Measurements from ENCODE around the gene CISTR.
"Not testable (repeated sequence)": the region's sequence is repeated elsewhere in the genome, so short reads cannot be mapped to it uniquely, and the experiment has no call there.

Gene CISTR

DNA sequence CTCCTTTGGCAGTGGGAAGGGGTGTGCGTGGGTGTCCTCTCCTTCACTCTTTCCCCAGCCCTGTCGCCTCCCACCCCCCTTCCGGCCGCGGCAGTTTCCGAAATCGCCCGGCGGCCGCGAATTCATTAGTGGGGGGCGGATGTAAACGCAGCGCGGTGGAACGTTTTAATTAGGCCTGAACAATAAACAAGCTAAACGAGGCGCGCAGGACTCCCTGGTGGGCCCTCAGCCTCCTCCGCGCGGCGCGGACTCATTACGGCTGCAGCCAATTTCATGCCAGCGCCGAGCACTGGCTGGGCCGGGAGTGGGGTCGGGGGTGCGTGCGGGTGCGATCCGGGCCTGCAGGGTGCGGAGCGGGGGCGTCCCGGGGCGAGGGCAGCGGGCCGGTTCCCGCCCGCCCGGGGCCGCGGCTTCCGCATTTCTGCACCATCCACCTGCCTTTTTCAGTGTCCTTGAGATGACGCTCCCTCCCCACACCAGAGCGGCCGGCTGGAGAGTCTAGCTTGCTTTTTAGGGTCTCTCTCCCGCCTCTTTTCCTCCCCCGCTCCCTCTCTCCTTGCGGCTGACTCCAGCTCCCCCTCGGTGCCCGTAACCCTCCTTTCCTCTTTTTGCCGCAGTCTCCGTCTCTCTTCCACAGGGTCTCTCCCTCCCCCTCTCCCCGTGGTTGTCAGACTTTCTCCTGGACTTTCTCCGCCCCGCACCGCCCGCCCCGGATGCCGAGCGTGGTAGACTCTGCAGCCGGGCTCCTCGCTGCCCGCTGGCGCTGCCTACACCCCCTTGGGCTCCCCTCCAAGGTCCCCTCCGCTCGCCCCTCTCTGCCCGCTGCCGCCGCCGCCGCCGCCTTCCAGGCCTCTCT lies at the start of gene CISTR:
TSS of gene CISTR (minus strand) at position 644 of the 856 bp plus-strand sequence.
- DNase-seq (ENCODE audit: low read depth in 2 of 2) = no peak

DNA sequence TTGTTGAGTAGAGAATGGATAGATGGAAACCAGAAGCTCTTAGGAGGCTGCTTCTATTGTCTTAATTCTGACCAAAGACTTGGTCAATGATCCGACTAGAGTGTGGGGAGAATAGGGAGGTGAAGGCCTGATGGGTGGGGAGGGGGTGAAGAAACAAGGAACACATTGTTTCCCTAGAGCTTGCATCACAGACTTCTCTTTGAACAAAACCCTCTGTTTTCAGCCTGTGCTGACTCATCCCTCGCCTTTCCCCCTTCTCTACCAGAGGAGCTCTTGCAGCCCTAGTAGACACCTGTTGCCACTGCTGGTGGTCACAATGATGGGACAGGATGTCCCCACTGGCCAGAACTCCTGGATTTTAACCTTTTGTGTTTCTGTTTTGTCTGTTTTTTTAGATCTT lies 46.8 kb upstream of the CISTR start:
- DNase-seq (ENCODE audit: low read depth in 2 of 2) = no peak

DNA sequence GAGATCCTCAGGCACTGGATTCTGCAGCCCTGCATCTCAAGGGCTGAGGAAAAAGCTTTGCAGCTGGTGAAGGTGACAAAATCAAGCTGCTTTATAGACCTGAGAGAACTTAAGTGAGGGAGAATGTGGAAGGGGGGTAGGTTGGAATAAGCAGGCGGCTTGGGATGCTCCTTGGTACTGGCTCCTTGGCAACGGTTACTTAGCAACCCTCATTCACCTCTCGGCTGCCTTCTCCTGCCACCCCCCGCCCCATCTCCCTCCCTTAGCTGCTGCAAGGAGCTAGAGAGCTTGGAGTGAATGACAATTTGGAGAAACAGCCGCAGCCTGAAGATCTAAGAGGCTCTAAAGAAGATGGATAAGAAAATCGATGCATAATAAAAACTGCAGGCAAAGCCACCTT lies 44.1 kb upstream of the CISTR start:
- DNase-seq (ENCODE audit: low read depth in 2 of 2) = no peak

DNA sequence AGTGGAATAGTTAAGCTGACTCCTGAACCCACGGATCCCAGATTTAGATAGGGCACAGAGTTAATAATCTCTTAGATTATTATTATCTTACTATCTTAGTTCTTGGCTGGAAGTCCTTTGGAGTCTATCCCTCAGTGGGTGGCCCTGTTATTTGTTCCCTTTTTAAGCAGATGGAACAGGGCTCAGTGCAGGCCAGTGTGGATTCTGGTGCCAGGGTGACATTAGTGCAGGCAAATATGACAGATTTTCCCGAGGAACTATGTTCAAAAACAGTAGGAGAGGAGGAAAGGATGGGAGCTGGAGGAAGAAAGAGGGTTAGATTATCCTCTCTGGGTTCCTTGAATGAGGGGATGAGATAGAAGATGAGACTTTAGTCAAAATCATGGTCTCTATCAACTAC lies 41.4 kb upstream of the CISTR start:
- no peak for DNase-seq (ENCODE audit: low read depth in 2 of 2)

DNA sequence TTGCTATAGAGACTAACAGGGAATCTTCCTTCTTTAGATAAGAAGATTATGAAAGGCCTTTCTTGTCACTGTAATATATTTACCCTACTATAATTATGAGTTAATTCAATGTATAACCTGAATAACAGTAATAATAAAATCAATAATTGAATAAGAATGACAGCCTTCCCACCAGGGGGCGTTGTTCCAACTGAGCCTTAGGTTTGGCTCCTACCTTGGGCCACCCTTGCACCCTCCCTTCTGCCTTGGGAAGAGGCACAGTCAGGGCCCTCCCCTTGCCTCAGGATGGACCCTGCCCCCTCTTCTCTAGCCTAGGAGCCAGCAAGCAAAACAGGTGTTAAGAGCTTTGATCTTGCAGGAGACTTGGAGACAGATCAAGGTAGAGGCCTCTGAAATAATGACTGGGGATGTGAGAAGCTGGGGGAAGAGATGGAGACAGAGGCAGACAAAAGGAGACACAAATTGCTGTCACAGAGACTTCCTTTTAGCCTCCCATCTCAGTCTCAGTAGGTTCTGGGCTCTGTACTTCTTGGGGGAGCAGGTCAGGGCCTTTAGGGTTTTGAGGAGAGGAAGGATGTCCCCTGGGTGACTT lies 40.1 kb upstream of the CISTR start:
- DNase-seq (ENCODE audit: low read depth in 2 of 2) = no peak

DNA sequence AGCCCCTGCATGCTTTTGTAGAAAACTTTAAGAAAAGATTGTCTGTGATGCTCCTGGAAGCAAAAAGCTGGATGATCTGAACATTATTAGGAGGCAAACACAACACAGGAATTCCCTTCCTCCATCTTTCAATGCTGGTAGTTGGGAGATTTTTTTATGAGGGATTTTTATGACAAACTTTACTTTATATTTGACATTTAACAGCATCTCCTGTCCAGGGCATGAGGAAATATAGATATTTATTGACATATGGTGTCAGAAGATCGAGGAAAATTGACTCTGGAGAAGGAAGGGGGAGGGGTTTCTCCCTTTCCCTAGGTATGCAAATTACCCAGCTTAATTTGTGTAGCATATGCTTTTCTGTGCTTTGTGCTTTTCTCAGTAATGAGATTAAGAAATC lies 37.8 kb upstream of the CISTR start:
- DNase-seq (ENCODE audit: low read depth in 2 of 2) = no peak

DNA sequence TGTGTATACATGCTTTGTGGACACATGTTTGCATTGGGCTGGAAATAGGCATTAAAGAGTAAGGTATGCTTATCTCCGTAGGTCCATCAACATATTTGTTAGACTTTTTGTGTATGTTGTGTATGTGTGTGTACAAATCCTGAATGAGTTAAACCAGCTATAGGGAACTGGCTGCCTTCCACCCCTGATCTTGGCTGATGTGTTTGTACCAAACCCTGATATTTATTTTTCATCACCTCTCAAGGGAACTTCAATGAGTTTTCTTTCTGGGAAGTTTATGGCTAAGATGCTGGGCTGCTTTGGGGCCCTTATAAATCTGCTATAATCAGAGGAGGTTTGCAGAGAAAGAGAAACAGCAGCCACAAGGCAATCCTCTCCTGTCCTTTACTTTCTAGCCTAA lies 37.1 kb upstream of the CISTR start:
- no peak for DNase-seq (ENCODE audit: low read depth in 2 of 2)

DNA sequence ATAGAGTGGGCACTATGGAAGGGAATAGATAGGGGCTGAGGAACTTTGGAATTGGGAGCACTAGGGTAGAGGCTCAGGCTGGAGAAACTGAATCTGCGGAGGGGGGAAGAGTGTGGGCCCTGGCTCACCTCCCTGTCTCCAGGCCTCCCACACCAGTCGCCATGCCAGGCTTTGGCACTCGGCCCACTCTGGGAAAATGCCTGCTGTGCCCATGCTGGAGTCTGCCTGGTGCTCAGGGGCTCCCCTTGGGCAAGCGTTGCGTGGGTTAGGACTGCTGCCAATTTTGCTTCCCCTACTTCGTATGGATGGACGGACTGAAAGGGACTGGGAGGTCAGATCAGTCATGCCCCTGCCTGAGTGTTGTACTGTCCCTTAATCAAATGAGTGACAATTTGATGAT lies 34.6 kb upstream of the CISTR start:
- DNase-seq (ENCODE audit: low read depth in 2 of 2) = no peak

DNA sequence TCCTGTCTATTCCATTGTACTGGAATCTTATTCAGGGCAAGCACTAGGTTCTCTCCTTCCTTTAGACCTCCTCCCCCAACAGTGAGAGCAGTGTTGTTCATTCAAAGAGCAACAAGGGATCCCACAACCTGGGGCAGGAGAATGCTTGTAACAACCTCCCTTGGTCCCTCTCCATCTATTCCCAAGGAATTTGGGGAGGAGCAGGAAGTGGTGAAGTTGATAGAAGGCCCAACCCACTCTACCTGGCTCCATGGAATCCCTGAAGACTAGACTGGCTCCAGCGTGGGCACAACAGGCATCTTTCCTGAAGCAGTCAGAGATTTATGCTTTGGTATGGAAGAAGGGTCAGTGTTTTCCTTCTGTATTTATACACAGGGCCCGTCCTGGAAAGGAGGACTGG lies 33.4 kb upstream of the CISTR start:
- no peak for DNase-seq (ENCODE audit: low read depth in 2 of 2)

DNA sequence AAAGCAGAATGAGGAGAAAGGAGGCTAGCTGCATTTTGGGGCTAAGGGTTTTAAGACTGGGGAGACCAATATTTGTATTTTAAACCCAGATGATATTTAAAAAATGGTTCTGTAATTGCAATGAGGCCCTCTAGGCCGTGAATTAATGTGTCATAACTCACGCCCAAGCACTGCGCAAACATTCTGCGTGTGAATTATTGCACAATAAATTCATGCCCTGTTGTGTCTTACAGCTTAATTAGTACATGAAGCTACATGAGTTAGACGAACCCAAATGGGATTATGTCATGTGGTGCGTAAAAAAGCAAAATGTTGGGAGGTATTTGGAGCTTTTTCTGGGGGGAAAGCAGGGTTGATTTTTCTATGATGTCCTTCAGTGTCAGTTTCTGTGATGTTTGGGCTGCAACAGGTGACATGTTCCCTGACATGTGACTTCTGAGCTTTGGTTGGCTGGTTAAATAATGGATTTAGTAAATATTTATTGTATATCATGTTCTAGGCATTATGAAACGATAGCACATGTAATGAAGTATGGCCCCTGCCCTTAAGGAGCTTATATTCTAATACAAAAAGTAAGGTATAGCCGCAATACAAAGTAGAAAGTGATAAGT lies 30.4 kb upstream of the CISTR start:
- no peak for DNase-seq (ENCODE audit: low read depth in 2 of 2)

DNA sequence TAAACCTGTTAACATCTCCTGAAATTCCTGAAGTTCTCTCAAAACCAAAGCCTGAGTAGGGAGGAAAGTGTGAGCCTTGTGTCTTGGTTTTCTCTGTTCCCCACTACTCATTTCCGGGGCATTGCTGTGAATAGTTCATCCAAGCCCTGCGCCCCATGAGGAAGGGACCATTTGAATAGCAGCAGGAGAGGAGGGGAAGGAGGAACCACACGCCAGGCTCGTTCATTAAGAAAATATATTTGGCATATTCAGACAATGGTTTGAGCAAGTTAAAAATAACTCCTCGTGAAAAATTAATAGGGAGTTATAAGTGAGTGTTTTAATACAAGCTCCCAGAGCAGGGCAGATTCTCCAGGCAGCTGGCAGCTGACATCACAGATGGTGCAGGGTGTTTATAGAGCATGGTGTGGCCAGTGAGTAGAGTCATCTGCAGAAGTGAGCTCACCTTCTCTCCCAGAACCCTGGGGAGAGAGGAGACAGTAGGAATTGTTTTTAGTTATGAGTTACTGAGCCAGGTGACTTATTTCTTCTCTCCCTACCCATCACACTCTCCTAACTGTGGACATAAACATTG lies 29.5 kb upstream of the CISTR start:
- DNase-seq (ENCODE audit: low read depth in 2 of 2) = no peak

DNA sequence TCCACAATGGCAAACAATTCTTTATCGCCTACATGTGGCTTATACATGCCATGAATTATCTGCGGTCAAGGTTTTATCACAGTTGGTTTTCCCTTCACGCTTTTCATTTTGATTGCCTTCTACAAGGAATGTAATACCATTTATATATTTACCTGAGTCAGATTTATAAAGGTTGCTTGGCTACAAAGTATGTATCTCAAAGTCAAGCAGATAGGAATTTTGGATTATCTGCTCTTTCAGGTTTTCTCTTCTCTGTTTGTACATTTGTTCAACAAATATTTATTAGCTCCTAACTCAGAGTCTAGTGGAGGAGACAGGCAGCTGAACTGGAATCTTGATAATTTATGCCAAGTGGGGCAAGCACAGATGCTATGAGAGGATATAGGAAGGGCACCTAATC lies 28.5 kb upstream of the CISTR start:
- no peak for DNase-seq (ENCODE audit: low read depth in 2 of 2)

DNA sequence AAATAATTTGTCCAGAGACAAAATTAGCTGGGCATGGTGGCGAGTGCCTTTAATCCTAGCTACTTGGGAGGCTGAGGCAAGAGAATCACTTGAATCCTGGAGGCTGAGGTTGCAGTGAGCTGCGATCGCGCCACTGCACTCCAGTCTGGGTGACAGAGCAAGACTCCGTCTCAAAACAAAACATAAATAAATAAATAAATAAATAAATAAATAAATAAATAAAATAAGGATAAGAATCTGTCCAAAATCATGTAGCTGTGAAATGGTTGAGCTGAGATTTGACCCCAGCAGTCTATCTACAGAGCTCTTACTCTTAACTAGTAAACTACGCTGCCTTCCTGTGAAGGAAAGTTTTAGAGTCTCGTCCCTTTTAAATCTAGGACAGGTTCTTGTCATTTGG lies 27.9 kb upstream of the CISTR start:
- not testable (repeated sequence) for DNase-seq (ENCODE audit: low read depth in 2 of 2)

DNA sequence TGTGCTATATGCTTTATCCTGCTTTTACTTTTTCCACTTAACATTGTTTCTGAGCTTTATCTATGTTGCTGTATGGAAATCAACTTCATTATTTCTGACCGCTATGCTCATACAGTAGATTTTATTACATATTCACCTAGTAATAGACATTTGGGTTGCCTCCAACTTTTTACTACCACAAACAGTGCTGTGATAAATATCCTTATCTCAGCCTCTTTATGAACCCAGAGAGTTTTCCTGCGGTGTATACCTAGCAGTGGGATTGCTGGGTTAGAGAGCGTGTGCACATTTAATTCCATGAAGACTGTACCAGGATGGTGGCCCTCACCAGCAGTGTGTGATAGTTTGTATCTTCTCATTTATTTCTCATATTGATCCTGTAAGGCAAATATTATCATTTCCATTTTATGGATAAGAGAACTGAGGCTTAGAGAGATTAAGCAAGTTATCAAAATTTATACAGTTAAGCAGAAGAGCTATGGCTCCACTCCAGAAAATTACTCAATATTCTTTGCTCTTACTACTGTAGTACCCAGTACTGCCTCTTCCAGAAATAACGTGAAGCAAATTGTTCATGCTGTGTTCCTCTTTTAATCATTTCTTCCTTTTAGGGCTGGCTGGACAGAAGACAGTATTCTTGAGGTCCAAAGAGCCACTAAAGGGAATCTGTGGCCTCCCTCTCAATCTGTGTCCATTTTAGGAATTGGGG lies 26.3 kb upstream of the CISTR start:
- no peak for DNase-seq (ENCODE audit: low read depth in 2 of 2)

DNA sequence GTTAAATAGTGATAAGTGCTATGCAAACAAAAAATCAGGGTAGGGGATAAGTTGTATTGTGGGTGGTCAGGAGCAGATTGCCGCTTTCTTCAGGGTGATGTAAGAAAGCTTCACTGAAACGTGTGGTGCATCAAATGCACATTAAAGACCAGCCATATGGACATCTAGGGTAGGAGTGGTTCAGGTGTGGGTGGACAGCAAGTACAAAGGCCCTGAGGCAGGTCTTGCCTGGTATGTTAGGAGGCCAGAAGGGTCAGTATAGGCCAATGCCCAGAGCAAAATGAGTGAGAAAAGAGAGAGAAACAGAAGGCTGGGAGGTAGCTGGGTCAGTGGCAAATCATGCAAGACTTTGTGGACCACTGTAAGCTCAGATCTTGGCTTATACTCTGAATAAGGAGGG lies 25.6 kb upstream of the CISTR start:
- no peak for DNase-seq (ENCODE audit: low read depth in 2 of 2)

DNA sequence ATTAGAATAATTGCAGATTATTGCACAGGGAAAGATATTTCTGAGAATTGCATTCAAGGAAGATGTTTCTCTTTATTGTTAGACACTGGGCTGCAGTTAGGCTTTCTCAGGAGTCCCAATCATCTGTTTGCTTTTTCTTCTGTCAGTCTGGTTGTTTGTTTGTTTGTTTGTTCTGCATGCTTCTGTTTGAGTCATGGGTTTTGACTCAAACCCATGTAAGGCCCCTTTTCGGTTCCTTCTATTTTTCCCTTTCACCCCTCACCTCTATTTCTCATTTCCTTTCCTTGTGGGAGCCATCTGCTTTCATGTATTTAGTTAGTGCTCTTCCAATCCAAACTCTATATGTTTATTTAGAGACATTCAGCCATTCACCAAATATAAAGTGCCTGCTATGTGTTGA lies 25.1 kb upstream of the CISTR start:
- DNase-seq (ENCODE audit: low read depth in 2 of 2) = no peak

DNA sequence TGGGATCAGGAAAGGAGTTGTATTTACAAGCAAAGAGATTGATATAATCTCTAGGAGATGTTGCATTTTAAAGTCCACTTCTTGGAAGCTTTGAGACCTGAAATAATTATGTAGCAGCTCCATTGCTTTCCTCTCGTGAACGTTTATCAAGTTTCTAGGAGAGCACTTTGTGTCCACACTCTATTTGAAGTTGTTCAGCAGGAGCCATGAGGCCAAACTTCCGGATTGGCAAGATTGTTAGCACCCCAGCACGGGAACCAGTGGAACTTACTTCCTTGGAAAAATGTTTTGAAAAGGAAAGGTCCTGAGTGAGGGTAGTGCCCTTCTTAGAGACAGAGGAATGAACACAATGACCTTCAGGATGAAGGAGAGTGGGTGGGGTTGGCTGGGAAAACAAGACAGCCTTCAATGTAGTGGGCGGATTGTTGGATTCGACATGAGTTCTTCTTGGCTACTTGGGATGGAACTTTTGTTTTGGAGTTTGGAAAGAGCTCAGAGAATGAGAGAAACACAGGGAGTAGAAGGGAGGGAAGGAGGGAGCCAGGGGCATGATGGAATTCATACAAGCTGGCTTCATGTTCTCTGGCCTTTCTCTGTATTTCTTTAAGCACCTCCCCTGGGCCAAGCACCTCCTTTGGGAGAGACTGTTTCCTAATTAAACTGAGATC lies 23.8 kb upstream of the CISTR start:
- no peak for DNase-seq (ENCODE audit: low read depth in 2 of 2)

DNA sequence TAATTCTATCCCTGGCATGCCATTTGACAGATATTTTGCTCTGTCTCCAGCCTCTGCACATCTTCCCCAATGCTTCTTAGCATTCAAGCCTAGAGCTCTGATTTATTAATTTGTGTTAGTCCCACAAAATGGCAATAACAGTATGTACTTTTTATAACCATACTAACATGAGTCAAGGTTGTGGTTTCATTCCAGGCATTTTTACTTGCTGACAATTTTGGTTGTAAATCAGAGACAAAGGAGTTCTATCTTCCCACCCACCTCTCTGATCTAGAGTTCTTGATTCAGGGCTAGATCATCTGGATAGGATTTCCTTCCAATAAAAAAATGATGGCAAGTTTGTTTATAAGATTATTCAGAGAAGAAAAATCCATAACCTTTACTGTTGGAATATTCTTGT lies 18.5 kb upstream of the CISTR start:
- peak; percentile 91 to 93 for DNase-seq (ENCODE audit: low read depth in 2 of 2)

DNA sequence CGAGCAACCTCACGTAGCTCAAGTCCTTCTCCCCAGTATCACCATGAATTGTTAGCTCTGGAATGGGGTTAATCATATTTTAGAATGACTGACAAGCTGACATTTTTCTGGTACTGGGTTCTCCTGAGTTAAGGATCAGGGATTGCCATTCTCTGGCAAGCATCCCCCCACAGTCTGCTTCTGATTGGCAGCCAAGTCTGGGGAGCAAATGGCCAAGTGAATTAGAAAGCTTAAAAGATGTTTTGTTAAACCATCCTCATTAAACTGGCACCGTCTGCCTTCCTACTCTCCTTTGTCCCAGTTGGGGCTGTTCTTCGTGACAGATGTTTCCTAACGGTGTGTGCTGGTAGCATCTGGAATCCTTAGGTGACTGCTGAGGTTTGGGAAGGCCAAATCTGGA lies 17.2 kb upstream of the CISTR start:
- DNase-seq (ENCODE audit: low read depth in 2 of 2) = no peak

DNA sequence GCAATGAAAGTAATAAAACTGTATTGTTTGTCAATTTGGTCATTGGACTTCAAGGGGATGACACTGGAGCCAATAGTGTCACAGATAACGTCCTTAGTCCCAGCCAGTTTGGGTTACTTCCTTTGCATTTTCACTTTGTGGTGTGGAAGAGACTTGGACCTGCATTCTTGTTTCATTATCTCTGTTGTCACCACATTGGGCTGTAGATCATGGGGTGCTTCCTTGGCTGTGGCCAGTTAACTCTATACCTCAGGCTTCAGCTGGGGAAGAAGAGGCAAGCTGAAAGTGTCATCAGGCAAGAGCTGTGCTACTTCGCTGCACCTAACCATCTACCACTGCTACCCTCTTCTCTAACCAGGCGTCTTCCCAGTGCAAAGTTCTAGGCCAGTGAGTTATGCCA lies 15.1 kb upstream of the CISTR start:
- no peak for DNase-seq (ENCODE audit: low read depth in 2 of 2)

DNA sequence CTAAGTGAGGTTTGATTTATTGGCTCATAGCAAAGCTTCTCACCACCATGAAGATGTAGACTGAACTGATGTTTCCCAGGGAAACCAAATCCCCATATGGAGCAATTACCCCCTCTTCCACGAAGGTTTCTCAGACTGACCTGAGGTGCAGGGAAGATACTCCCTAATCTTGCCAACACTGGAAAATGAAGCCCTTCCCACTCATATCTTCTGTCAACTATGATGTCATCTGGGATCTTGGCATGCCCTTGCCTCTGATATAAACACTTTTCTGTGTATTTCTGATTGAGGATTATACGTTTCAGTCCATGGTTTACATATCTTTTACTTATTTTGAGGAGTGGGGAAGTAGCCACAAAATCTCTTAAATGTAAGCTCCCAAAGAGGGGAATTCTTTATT lies 14.1 kb upstream of the CISTR start:
- no peak for DNase-seq (ENCODE audit: low read depth in 2 of 2)

DNA sequence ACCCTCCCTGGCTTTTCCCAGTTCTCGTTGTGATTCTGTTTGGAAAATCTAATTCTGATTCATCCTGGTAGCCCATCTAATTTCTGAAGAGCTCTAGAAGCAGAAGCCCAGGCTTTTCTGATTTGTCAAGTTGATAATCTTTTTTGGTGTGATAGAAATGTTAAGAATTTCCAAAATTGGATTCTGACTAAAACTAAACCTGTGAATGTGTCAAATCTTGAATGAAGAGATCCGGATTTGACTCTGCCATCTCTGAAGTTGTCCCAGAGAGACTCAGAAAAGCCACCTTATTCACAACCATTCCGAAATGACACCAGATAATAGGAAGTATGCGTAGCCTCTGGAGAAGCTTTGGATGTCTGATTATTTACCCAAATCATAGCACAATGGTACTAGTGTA lies 12.8 kb upstream of the CISTR start:
- DNase-seq (ENCODE audit: low read depth in 2 of 2) = no peak

Measured in fibroblast of skin of left biceps (primary cell).